SK-N-SH (cell line): ENCODE measurements around the gene LPO.

Source experiments
- EZH2phosphoT487 ChIP-seq: fragments of 200-600 bp; sonication (generic); IDR thresholded peaks from 2 replicates; pipeline ENCODE4 v1.6.1; 2017; ENCODE audit warnings: low read depth, mixed run types, mild to moderate bottlenecking, antibody characterized with exemption, moderate library complexity, borderline replicate concordance
- FOXM1 ChIP-seq: IDR thresholded peaks from 2 replicates; pipeline ENCODE4 v1.4.0; 2012; ENCODE audit warnings: low read depth, mild to moderate bottlenecking
- POLR2AphosphoS5 ChIP-seq: IDR thresholded peaks from 2 replicates; pipeline ENCODE4 v1.6.1; 2012; ENCODE audit warnings: low read depth, low read length
- RCOR1 ChIP-seq: fragments of 150-350 bp; IDR thresholded peaks from 2 replicates; pipeline ENCODE4 v1.6.1; 2017; ENCODE audit warnings: antibody characterized with exemption, low read length
- SIN3A ChIP-seq: IDR thresholded peaks from 2 replicates; pipeline ENCODE4 v1.6.1; 2012; ENCODE audit warnings: low read depth, mild to moderate bottlenecking, low read length, moderate library complexity, borderline replicate concordance
- TCF12 ChIP-seq: IDR thresholded peaks from 2 replicates; pipeline ENCODE4 v1.4.0; 2012
- TF ChIP-seq, protein P1 (sequence below): fragments of 200-600 bp; sonication (generic); IDR thresholded peaks from 2 replicates; pipeline ENCODE4 v1.6.1; 2017; ENCODE audit warnings: antibody characterized with exemption, mild to moderate bottlenecking, moderate library complexity
- TF ChIP-seq, protein P2 (sequence below): IDR thresholded peaks from 2 replicates; pipeline ENCODE4 v1.4.0; 2012; ENCODE audit warnings: low read depth, borderline replicate concordance

GRCh38 chr17:58231641-58232040 is 6.7 kb upstream of the LPO start:
- TF ChIP-seq EZH2phosphoT487 = no peak
- TF ChIP-seq, protein P1, sequence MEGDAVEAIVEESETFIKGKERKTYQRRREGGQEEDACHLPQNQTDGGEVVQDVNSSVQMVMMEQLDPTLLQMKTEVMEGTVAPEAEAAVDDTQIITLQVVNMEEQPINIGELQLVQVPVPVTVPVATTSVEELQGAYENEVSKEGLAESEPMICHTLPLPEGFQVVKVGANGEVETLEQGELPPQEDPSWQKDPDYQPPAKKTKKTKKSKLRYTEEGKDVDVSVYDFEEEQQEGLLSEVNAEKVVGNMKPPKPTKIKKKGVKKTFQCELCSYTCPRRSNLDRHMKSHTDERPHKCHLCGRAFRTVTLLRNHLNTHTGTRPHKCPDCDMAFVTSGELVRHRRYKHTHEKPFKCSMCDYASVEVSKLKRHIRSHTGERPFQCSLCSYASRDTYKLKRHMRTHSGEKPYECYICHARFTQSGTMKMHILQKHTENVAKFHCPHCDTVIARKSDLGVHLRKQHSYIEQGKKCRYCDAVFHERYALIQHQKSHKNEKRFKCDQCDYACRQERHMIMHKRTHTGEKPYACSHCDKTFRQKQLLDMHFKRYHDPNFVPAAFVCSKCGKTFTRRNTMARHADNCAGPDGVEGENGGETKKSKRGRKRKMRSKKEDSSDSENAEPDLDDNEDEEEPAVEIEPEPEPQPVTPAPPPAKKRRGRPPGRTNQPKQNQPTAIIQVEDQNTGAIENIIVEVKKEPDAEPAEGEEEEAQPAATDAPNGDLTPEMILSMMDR = no peak
- TF ChIP-seq FOXM1 = no peak
- TF ChIP-seq RCOR1 = no peak
- TF ChIP-seq SIN3A = no peak
- TF ChIP-seq, protein P2, sequence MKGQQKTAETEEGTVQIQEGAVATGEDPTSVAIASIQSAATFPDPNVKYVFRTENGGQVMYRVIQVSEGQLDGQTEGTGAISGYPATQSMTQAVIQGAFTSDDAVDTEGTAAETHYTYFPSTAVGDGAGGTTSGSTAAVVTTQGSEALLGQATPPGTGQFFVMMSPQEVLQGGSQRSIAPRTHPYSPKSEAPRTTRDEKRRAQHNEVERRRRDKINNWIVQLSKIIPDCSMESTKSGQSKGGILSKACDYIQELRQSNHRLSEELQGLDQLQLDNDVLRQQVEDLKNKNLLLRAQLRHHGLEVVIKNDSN = no peak
- TF ChIP-seq POLR2AphosphoS5 = no peak
- no peak for TF ChIP-seq TCF12
